CD4-positive, alpha-beta T cell treated with Interleukin-17A for 4 hours (primary cell): ENCODE measurements around the gene RTN4R.

Experiments used
- DNase-seq: peaks from one replicate; pipeline ENCODE4 v3.0.0-alpha.2; 2020; ENCODE audit warnings: mixed read lengths

The RTN4R gene

DNA sequence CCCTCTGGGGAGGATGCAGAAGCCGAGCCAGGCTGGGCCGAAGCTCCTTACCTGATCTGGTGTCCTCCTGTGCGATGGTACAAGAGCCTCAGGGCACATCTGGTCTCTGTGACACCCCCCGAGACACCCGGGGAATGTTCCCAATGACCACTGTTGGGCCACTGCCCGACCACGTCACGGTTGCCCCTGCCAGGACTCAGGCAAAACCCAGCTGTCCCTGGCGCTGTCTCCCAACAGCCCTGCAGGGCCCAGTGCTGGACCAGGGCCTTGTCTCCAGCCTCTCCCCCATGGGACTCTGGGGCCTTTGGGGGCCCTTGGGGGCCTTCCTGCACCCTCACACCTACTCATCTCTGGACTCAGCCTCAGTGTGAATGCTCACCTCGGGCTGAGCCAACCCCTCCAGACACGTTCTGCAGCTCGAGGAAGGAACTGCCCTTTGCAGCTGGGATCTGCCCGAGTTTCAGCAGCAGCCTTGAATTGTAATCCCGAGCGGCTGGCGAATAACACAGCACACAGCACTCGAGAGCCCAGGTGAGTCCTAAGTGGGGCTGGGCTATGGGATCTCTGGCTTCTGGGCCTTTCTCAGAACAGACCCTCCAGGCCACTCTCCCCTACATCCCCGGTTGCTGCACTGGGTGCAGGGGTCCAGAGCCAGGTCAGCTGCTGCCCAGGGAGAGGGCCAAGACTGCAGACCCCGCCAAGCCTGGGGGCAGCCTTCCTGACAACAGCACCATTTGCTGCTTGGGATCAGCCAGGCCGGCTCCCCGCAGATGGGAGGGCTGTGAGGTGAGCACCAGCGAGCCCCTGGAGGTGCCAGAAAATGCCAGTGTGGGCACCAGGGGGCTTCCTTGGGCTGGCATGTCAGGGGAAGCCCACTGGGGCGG lies 39.8 kb downstream of the RTN4R start:
- no peak for DNase-seq

DNA sequence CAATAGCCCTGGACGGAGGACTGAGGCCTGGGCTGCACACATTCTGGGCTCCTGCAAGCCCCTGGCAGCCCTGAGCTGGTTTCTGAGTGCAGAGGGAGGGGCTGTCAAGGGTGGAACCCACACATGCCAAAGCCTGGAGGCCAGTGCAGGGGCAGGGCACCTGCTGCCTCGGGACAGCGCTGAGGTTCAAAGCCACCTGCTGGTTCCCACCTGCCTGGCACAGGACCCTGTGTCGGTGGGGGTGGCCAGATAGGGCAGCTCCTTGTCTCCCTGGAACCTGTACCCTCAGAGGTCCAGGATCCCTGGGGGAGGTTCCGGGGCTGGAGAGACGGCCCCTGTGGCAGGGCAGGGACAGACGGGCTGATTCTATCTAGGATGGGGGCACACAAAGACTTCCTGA lies 40.8 kb downstream of the RTN4R start:
- no peak for DNase-seq

DNA sequence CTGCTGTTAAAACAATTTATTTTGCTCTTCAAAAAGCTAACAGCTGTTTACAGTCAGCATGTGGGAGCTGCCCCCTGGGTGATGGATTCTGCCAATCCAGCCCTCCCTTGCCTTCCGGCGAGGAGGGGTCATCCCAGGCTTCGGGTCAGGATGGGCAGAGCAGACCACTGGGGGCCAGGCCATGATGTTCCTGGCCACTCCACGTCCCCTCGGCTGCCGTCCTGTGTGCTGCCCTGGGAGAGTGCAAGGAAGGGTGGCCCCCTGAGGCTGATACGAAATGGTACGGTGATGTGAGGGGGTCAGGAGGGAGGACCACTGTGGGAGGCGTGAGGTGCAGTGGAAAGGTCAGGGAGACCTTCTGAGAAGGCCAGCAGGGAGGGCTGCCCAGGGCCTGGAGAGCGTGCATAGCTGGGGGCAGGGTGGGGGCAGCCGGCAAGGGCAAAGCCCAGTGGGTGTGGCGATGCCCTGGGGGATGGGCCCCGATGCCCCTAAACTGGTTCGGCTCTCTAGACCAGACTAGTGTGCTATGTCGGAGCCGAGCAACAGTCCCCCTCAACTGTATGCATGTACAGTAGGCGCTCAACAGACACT lies 41.3 kb downstream of the RTN4R start:
- no peak for DNase-seq

DNA sequence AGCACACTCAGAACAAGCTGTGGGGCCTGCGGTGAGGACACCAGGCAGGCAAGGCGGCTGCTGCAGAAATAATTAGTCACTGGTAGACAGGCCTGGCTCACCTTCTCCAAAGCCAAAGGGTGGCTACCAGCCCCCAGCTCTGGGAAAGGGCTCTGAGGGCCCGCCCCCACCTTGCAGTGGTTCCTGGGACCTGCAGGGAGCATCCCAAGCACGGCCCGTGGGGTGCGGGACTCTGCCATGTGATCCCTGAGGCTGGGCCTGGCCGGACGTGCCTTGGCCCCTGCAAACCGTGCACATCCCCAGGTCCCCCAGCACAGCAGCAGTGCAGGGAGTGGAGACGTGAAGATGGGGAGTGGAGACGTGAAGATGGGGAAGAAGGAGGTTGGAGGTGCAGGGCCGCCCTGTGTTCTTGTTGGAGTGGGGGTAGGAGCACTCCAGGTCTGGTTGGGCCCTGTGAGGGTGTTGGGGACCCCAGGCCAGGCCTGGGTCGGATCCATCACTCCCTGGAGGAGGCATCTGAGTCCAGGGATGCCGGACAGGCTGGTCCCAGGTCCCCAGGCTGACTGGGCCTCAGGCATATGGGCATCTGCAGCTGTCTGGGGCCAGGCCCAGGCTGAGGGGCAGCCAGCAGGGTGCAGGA lies 41.9 kb downstream of the RTN4R start:
- no peak for DNase-seq

DNA sequence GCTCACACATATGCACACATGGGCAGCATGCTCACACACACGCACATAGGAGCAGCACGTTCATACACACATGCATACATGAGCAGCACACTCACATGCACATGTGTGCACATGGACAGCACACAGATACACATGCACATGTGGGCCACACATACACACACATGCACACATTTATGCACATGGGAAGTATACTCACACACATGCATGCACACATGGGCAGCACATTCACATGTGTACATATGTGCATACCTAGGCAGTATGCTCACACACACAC lies 42.5 kb downstream of the RTN4R start:
- DNase-seq = no peak

DNA sequence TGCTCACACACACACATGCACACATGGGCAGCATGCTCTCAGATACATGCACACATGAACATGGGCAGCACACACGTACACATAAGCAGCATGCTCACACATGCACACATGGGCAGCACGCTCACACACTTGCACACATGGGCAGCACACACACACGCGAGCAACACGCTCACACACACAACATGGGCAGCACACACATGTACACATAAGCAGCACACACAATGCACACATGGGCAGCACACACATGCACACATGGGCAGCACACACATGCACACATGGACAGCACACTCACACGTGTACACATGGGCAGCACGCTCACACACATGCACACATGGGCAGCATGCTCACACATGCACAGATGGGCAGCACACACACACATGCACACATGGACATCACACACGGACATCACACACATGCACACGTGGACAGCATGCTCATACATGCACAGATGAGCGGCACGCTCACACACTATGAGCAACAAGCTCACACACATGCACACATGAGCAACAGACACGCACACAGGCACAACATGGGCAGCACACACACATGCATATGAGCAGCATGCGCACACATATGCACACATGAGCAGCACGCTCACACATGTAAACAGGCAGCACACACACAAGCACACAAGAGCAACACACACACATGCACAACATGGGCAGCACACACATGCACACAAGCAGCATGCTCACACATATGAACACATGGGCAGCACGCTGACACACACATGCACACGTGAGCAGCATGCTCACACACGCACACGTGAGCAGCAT lies 43.0 kb downstream of the RTN4R start:
- DNase-seq = no peak

DNA sequence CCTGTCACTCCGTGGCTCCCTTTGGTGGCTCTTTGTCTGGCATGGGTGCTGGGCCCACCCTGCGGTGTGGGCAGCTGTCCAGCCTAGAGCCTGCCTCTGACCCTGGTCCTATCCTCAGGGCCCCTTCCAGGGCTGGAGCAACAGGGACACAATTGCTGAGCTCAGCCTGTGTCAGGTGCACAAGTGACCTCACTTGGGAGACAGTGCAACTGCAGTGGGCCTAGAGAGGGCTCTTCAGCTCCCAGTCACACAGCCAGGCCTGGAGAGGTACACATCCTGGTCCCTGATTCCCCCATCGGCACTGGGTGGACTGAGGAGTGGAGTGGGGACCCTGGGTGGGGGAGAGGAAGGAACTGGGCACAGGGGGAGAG lies 43.9 kb downstream of the RTN4R start:
- no peak for DNase-seq

DNA sequence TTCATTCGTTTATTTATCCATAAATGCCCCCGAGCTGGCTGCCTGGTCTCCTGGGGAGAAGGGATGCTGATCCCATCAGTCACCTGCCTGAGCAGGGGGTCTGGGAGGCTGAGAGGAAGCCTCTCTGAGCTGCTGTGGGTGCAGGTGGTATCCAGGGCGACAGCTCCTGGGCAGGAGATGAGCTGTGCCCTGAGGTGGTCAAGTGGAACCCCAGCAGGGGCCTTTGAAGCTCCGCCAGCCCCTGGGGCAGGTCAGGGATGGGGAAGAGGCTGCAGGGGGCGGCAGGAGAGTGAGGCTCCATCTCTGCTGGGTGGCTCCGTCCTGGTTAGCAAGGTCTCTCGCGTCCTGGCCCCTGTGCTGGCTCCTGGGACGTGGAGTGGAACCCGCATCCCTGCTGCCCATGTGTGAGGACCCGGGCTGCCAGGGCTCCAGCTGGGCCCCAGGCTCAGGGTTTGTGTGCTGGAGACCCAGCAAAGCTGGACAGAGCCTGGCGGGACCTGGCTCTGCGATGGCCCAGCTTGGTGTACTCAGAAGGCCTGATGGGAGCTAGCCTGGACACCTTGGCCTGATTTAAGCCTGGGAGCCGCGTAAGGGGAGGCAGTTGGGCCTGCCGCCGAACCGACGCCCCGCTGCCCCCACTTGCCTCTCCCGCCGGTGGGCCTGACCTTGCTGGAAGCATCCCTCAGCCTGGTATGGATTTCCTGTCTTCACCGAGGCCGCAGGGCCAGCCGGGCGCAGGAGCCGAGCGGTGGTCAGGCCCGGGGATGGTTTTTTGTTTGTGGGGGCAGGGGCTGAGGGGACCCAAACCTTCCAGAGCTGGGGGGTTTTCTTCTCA lies 44.5 kb downstream of the RTN4R start:
- no peak for DNase-seq

DNA sequence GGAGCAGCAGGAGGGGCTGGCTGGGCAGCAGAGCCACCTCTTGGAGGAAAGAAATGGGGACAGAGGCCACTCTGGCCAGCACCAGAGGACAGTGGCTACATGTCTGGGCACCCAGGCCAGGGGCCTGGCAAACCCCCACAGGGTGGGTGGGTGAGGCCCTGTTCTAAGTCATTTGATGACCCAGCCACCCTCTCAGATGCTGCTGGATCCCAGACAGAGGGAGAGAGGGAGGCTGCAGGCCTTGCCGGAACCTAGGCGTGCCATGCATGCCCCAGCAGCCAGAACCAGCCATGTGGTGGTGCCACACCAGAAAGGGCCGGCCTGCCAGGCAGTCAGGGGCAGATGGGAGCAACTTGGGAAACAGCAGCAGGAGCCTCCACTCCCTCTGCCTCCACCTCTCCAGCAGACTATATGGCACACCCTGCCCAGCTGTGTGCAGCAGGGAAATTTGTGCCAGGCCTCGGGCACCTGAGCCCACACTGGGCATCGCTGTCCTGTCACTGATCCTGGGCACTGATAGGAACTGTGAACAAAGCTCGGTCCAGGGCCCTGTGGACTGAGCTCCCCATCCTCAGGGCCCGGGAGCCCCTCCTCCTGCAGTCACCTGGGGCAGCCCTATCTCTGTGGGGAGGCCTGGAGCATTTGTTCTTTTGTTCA lies 45.2 kb downstream of the RTN4R start:
- DNase-seq = no peak

DNA sequence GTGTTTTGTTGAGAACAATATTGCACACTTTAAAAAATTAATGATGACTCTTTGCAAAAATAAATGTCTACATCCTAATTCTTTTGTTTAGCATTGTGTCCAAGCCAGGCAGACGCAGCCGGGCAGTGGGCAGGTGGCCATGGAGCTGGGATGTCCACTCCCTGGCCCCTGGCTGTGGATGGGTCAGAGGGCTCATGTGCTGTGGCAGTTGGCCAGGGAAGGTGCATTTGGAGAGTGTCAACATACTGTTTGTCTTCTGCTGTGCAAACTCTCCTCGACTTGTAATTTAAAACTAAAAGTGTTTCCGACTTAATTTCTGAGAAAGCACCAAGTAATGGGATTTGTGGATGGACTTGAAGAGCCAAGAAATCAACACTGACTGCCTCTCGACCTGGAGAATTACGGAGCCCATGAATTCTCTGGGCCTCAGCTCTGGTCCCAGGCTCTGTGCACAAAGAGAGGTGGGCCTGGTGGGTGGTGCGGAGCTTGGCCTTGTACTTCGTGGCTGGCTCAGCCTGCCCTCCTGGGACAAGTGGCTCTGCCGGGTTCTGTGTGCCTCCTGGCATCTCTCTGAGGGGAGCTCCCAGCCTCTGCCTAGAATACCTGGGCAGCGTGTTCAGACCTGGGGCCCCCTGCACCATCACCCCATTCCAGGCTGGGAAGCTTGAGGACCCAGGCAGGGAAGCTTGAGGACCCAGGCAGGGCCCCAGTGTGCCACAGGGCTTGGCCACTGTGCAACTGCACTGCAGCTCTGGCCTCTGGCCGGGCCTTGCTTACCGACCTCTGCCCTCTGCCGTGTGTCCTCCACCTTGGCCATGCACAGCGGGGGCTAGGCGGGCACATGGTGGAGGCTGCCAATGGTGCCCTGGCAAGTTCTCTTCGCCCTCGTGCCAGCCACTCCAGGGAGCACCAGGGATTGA lies 46.4 kb downstream of the RTN4R start:
- no peak for DNase-seq

DNA sequence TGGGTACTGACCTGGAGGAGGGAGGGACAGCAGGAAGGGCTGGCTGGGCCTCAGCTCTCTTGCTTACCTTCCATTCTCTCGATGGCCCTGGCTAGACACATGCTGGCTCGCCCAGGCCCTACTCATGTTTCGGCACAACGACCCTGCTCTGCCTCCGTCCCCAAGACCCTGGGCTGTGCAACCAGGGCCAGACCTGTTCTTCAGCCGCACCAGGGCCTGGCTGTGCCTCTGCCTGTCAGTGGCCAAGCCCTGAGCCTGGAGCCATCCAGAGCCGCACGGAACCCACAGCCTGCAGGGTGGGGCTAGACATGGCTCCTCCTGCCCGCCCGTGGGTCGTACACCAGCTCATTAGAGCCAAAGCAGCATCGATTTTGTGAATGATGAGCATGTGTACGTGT lies 47.5 kb downstream of the RTN4R start:
- DNase-seq = no peak

DNA sequence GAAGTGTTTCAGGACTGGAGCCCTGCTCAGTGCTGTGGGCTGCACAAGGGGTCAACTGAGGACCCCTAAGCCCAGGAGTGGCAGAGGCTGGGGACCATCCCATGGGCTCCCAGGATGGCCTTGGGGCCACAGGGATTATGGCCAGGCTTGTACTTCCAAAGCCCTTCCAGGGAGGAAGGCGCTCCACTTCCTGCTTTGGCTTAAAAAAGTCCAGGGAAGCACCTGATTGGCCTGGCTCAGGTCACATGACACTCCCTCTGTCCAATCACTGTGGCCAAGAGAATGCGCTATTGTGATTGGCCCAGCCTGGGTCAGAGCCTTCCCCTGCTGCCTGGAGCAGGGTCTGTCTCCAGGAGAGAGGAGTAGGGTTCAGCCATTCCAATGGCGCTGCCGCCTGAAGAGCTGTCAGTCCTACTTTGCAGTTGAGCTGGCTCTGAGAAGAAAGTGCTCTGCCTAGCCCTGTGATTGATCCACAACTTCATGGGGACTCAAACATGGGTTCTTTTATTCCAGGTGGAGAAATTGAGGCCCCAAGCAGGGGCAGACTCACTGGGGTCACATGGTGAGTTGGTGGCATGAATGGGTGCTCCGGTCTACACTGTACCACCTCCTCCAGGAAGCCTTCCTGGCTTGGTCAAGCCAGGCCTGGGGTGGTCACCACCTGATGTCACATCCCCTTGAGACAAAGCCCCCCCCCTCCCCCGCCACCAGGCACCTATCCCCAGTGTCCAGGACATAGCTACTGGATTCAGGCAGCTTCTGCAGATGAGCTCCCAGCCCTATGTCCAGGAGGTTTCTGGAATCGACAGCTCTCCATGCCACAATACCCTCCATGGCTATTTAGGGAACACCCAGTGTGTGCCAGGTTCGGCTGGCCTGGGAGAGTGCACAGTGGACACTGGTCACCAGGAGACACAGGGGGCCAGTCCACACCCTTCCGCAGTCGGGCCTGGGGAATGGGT lies 48.2 kb downstream of the RTN4R start:
- no peak for DNase-seq

DNA sequence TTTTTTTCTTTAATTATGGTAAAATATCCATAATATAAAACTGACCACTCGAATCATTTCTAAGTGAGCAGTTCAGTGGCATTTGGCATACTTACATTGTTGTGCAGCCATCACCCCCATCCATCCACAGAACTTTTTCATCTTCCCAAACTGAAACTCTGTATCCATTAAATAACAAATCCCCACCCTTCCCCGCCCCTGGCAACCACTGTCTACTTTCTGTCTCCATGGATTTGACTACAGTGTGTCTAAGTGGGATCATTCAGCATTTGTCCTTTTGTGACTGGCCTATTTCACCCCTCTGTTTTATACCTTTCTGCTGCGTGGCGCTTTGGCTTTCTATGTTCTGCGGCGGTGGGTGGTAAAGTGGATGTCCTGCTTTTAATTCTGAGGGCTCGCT lies 49.1 kb downstream of the RTN4R start:
- DNase-seq = no peak

DNA sequence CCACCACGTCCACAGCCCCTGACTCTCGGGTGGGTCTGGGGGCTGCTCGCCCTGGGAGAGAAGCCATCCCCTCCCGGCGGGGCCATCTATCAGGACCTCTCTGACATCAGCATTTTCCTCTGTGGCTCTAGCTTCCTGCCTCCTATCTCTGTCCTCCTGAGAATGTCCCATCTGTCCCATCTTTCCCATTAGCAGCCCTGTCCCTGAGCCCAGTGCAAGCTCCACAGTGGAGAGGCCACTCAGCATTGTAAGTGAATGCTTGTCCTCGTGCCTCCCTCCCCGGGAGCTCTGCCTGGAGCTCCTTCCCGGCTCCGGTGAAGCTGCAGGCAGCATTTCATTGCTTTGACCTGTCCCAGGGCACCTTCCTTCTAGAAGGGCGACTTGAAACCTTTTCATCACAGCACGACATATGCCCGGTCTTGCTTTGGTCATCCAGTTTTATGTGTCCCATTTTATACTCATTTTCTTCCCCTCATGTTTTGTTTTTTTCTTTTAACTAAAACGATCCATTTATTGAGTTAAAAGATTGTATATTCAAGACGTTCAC lies 49.7 kb downstream of the RTN4R start:
- no peak for DNase-seq

DNA sequence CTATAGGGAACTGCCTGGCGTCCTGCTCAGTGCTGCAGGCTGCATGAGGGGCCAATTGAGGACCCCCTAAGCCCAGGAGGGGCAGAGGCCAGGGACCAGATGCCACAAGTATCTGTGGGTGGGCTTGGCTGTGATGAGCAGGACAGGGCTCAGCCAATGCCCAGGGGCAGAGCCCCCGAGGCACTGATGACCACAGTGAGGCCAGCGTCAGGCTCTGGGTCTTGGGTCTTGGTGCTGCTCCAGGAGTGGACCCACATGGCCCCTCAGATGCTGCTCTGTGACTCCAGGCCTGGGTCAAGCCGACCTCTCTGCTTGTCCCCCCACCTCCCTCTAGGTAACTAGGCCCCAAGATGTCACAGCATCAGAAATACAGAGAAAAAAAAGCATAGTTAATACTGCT lies 50.6 kb downstream of the RTN4R start:
- no peak for DNase-seq

DNA sequence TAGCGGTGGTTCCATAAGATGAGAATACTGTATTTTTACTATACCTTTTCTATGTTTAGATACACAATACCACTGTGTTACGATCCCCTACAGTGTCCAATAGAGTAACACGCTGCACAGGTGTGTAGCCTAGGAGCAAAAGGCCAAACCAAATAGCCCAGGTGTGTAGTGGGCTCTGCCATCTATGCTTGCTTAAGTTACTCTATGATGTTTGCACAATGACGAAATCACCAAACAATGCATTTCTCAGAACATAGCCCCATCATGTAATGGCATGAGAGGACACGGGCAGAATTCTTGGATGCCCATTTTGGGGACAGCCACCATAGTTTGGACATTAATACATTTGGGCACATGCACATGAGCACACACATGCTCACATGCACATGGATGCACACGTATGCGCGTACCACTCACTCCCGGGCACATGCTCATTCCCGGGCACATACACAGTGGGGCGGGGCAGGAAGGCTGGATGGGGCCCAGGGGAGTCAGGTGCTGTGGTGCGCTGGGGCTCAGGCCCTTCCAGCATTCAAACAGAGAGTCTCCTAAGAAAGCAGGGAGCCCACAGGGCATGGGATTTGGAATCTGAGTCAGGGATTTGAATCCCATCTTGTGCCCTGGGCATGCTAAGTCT lies 51.1 kb downstream of the RTN4R start:
- no peak for DNase-seq

DNA sequence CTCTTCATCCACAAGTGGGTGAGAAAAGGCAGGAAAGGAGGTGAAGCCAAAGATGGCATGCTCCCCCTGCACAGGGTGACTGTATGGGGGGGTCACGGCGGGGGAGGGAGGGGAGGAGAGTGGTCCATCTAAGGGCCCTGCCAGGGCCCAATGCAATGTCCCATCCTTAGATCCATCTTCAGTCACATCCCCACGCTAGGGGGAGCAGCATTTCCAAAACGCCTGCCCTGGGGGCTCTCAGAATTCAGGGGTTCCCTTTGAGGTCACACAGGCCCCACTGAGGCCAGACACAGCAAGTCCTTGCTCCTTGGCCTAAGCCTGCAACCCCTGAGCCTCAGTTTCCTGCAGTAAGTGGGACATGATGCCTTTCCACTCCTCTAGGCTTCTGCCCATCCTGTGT lies 52.4 kb downstream of the RTN4R start:
- DNase-seq = no peak

DNA sequence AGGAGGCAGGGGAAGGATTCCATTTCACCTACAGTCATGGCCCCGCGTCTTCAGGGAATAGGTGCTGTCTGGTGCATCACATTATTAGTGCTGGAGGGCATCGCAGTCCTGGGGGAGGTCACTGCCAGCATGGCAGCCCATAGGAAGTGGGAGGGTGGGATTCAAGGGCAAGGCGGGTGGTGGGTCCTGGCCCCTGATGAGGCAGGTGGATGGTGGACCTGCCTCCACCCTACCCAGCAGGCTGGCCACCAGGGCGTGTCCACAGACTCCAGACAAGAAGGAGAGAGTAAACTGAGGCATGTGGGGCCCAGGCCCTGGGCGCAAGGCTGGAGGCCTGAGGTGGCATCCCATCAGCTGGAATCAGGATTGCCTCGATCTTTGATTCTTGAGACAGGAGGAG lies 53.3 kb downstream of the RTN4R start:
- DNase-seq = no peak
